ENCODE measurements around the gene ARFGEF3.

DNA sequence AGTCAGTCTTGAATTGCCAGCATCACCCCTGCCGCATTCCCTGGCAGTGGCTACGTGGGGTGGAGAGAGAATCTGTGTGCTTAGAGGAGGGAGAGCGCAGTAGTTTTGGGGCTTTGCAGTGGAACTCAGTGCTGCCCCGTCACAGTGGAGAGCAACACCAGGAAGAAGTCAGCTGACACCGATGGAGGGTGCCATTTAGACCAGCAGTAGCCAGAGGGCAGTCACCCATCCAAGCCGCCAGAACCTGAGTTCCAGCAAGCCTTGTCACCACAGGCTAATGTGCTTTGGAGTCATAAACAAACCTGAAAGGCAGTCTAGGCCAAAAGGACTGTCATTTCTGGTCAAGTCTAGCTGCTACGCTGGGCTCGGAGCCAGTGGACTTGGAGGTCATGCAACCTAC lies 32.5 kb upstream of the ARFGEF3 start:
- TF ChIP-seq, protein P1, sequence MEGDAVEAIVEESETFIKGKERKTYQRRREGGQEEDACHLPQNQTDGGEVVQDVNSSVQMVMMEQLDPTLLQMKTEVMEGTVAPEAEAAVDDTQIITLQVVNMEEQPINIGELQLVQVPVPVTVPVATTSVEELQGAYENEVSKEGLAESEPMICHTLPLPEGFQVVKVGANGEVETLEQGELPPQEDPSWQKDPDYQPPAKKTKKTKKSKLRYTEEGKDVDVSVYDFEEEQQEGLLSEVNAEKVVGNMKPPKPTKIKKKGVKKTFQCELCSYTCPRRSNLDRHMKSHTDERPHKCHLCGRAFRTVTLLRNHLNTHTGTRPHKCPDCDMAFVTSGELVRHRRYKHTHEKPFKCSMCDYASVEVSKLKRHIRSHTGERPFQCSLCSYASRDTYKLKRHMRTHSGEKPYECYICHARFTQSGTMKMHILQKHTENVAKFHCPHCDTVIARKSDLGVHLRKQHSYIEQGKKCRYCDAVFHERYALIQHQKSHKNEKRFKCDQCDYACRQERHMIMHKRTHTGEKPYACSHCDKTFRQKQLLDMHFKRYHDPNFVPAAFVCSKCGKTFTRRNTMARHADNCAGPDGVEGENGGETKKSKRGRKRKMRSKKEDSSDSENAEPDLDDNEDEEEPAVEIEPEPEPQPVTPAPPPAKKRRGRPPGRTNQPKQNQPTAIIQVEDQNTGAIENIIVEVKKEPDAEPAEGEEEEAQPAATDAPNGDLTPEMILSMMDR (conservative IDR thresholded peaks at IDR 0.05; ENCODE audit: low read depth, low read length), result no peak
- no peak for TF ChIP-seq EZH2phosphoT487 (IDR thresholded peaks at IDR 0.05; ENCODE audit: borderline replicate concordance, low read length)
- no peak for TF ChIP-seq EZH2 (IDR thresholded peaks at IDR 0.05; ENCODE audit: low read length, unreplicated experiment)
